Large intestine (tissue), 3 donors: ENCODE results near the gene GBF1. TPM values are rescaled to one million over a fixed set of nuclear protein-coding genes. Genes with fewer than 3 reads are reported as not detected.
A peak's percentile ranks its signal among the peaks of the same experiment; 100 is the strongest.

ENCODE experiments used
- DNase-seq, 2 donors: peaks; one replicate each; pipeline versions ENCODE4 v3.0.0 to v3.0.0-alpha.2; 2013
- H3K27ac ChIP-seq: one replicate; pipeline ENCODE4 v1.5.1; 2013; ENCODE audit warnings: low read length
- H3K27me3 ChIP-seq: 2 replicates; pipeline ENCODE4 v1.6.1; 2013; ENCODE audit warnings: low read length; ENCODE audit not compliant: control insufficient read depth, insufficient read depth
- H3K36me3 ChIP-seq: 2 replicates; pipeline ENCODE4 v1.6.1; 2013; ENCODE audit warnings: low read length; ENCODE audit not compliant: control insufficient read depth, insufficient read depth
- H3K4me1 ChIP-seq: one replicate; pipeline ENCODE4 v1.6.1; 2013; ENCODE audit warnings: low read length; ENCODE audit not compliant: control insufficient read depth, insufficient read depth
- H3K4me3 ChIP-seq: one replicate; pipeline ENCODE4 v1.5.1; 2013; ENCODE audit warnings: low read length
- H3K9me3 ChIP-seq: one replicate; pipeline ENCODE4 v1.6.1; 2013; ENCODE audit warnings: mild to moderate bottlenecking, low read depth, low read length, moderate library complexity; ENCODE audit not compliant: control insufficient read depth
- WGBS: methylation state at CpG from one replicate; pipeline ENCODE4 v1.1.5; 2013; ENCODE audit warnings: low lambda C conversion rate; ENCODE audit not compliant: insufficient coverage; 5-methylcytosine and 5-hydroxymethylcytosine counted together
- polyA plus RNA-seq: library from polyadenylated mRNA; unstranded; fragments of 120-200 nt; gene quantifications from one replicate; pipeline ENCODE4 v1.2.1, GENCODE V29; 2013

Gene GBF1
- polyA plus RNA-seq, 1 donor = 44.0 TPM

DNA sequence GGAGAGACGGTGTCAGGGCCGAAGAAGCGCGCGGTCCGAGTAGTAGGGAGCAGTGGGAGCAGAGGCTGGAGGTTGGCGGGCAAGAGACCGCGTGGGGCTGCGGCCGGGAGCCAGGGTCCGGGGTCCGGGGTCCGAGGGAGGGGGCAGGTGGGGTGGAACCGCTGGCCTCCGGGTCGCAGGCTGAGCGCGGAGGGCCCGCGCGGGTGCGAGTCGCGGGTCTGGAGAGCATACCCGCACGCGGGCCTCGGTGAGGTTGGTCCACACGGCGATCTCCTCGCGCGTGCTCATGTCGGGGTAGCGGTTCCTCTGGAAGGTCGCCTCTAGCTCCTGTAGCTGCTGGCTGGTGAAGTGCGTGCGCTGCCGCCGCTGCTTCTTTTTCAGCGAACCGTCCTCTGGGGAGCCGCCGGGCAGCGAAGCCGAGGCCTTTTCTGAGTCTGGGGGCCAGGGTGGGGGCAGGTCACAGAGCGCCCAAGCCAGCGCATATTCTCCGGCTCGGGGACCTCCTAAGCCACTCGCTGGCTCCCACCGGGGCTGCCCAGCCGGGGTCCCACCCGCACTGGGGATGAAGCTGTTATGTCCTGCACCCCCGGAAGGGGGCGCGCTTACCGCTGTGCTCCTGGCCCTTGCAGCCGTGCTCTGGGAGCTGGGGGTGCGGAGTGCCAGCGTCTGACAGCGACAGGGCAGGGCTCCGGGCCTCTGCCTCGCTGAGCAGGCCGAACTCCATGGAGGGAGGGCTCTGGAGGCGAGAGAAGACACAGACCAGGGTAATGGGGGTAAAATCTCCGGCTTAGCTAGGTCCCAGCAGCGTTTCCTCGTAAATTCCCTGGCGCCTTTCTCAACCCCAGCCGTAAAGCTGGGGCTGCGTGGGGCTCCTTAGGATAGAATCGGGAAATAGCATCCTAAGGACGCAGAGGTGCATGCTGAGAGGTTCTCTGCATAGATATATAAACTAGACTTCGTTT is 13.7 kb upstream of the GBF1 start:
- H3K9me3 ChIP-seq = peaks cover 14% of the 10 kb centered on the region
- peaks cover 13% of the 10 kb centered on the region for H3K4me1 ChIP-seq
- H3K27me3 ChIP-seq = peaks cover 92% of the 10 kb centered on the region
- peak in 1 of 2 donors; percentile 30 for DNase-seq
- WGBS = no CpG with 5 or more reads among the region's 76 CpGs
- H3K36me3 ChIP-seq = no peaks in the 10 kb centered on the region
- H3K4me3 ChIP-seq = peak overlapping the region; percentile 31
- H3K27ac ChIP-seq = no peak overlapping the region

DNA sequence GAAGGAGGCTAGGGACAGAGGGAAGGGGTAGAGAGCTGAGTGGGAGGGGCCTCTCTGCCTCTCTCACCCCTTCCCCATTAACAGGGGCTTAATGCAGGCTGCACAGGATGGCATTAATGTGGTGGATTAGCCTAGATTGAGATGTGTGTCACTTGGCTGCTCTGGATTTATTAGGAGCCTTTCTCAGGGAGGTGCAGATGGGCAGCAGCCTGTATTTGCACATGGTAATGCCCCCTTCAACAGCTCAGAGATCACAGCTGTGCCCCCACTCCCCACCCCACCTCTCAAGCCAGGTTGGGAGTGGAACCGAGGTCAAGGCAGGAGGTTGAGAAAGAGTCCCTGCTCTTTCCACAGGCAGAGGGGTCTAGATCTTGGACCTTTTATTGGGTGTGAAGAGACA is 11.3 kb upstream of the GBF1 start:
- Histone ChIP-seq H3K36me3 (no peaks in the 10 kb centered on the region), H3K4me3 (no peak overlapping the region), H3K27me3 (peaks cover 92% of the 10 kb centered on the region), H3K4me1 (peaks cover 10% of the 10 kb centered on the region), H3K9me3 (peaks cover 14% of the 10 kb centered on the region), H3K27ac (no peak overlapping the region)
- WGBS = no CpG with 5 or more reads among the region's 1 CpG
- DNase-seq = no peak

DNA sequence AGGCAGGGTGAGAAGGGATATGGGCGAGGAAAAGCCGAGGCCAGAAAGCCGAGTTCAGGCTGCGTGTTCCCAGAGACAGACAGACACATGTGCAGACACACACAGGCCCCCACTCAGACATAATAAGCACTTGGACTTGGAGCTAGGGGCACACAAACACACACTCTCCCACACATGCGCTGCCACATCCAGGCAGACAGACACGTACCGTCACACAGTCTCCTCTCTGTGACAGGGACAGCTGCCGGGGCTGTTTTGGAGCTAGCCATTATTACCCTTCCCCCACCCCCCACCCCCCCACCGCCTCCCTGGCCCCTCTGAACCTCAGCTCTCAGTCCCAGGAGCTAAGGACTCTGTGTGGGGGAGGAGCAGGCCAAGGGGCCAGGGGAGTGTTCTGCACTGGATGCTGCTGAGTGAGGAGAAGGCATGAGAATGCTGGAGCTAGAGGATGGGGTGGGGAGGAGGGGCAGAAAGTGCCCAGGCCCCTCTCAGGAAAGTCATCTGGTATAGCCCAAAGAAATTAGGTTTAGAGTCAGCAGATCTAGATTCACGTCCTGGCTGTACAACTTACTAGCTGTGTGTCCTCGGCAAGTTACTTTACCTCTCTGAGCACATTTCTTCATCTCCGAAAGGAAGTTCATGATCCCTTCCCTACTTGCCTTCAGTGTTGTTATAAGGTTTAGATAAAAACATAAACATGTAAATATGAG is 10.3 kb upstream of the GBF1 start:
- H3K36me3 ChIP-seq = no peaks in the 10 kb centered on the region
- peaks cover 93% of the 10 kb centered on the region for H3K27me3 ChIP-seq
- H3K27ac ChIP-seq = no peak overlapping the region
- no peak overlapping the region for H3K4me3 ChIP-seq
- peaks cover 14% of the 10 kb centered on the region for H3K9me3 ChIP-seq
- DNase-seq = no peak
- peaks cover 7% of the 10 kb centered on the region for H3K4me1 ChIP-seq
- WGBS = 75% methylated on average over 2 of the region's 12 CpGs

DNA sequence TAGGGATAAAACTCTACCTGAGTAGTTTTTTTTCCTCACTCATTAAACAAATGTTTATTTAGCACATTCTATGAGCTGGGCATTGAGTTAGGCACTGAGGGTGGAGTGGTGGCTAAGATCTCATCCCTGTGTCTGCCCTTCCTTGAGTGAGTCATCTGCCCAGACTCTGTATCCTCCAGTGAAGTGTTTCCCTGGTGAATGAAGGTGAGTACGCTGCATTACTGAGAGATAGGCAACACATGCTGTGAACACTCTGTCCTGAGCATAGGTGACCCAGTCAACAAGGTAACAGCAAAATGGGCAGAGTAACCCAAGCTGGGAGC is 9.8 kb upstream of the GBF1 start:
- peaks cover 93% of the 10 kb centered on the region for H3K27me3 ChIP-seq
- no peak for DNase-seq

DNA sequence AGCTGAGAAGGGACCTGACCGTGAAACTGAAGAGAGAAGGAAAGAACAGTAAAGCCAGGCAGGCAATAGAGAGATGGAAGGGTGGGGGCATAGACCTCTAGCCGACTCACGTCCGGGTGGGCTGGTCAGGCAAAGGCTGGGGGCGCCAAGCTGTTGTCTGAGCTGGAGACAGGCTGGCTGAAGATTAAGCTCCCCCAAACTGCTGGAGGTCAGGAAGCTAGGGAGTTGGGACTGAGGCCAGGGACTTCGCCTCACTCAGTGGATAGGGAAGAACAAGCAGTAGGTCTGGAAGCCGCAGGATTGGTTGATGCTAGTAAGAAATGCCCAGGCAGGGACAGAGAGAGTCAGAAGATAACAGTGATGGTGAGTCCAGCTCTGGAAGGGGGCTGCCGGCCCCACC is 9.3 kb upstream of the GBF1 start:
- Histone ChIP-seq H3K4me3 (no peak overlapping the region), H3K27me3 (peaks cover 94% of the 10 kb centered on the region)
- WGBS = 46% methylated on average over 2 of the region's 8 CpGs

More for the DNA sequence above, 9.8 kb upstream of the GBF1 start:
- H3K4me3 ChIP-seq = no peak overlapping the region
- H3K4me1 ChIP-seq = peaks cover 3% of the 10 kb centered on the region
- H3K27ac ChIP-seq = no peak overlapping the region
- peaks cover 9% of the 10 kb centered on the region for H3K9me3 ChIP-seq
- H3K36me3 ChIP-seq = no peaks in the 10 kb centered on the region
- WGBS = no CpG with 5 or more reads among the region's 1 CpG

DNA sequence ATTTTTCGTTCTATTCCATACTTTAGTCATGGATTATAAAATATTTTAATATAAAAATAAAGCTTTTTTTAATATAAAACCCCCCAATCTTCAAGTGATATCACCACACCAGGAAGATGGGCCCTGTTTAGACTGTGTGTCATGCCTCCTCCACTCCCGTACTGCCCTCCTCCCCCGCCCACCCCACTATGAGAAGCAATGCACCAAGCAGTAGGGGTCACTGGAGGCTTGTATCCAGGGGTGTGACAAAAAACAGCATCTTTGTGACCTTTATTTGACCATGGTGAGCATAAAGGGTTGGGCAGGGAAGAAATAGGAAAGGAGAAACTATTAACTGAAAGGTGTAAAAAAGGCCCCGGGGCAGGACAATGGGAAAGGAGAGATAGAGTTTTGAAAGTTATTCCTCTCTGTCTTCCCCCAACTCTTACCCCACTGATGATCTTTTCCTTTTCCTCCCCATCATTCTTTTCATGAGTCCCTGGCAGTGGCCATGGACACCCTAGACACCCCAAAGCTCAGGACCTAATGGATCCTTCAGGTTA is 7.5 kb upstream of the GBF1 start:
- peaks cover 4% of the 10 kb centered on the region for H3K9me3 ChIP-seq
- WGBS = 88% methylated on average over 1 of the region's 4 CpGs
- H3K36me3 ChIP-seq = no peaks in the 10 kb centered on the region
- peaks cover 15% of the 10 kb centered on the region for H3K4me1 ChIP-seq
- no peak overlapping the region for H3K4me3 ChIP-seq
- DNase-seq = no peak
- H3K27ac ChIP-seq = no peak overlapping the region
- H3K27me3 ChIP-seq = peaks cover 90% of the 10 kb centered on the region

More for the DNA sequence above, 9.3 kb upstream of the GBF1 start:
- Histone ChIP-seq H3K4me1 (peaks cover 6% of the 10 kb centered on the region), H3K9me3 (peaks cover 6% of the 10 kb centered on the region), H3K27ac (no peak overlapping the region), H3K36me3 (no peaks in the 10 kb centered on the region)
- DNase-seq = no peak

DNA sequence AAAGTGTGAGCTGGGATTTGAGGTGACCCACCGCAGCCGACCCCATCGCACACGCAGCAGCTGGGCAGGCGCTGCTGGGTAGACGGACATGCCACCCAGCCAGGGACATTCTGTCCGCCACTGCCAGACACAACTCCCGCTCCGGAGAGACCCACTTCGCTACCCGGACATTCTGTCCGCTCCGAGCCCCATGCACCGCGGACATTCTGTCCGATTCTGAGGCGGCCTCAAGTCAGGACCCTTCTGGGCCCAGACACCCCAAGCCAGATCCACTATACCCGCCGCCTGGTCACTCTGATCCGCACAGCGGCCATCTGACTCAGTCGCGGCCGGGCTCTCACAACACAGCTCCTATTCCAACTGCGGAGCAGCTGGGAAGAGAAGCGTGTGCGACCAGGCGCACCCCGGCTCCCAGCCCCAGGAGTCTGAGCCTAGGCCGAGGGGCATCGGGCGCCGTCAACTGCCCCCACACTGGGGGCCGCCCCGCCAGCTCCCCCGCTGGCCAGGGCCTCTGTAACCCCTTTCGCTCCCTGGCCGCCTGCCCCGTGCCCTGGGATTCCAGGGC is 4.8 kb upstream of the GBF1 start:
- WGBS = no CpG with 5 or more reads among the region's 39 CpGs
- no peak for DNase-seq
- no peaks in the 10 kb centered on the region for H3K36me3 ChIP-seq
- peaks cover 15% of the 10 kb centered on the region for H3K4me1 ChIP-seq
- H3K9me3 ChIP-seq = peaks cover 4% of the 10 kb centered on the region
- no peak overlapping the region for H3K27ac ChIP-seq
- peak overlapping the region; percentile 55 for H3K4me3 ChIP-seq
- peaks cover 69% of the 10 kb centered on the region for H3K27me3 ChIP-seq

DNA sequence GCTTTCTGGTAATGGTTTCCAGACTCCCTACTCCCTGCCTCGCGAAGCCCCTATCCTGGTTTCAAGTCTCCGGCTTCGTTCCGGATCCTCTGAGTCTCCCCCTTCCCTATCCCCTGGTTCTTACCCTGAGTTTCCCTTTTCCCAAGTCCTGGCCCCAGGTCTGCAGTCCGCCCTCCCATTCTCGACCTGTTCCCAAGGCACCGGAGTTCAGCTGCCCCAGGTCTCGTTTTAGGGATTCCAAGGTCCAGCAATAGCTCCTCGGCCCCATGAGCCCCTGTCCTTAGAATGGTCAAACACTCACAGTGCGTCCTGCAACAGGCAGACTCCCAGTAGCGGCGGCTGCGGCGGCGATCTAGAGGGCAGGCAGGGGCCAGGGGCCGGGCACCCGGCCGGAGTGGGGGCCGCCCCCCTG is 4.3 kb upstream of the GBF1 start:
- peaks cover 4% of the 10 kb centered on the region for H3K9me3 ChIP-seq
- H3K27ac ChIP-seq = no peak overlapping the region
- WGBS = 0% methylated on average over 5 of the region's 20 CpGs
- H3K4me3 ChIP-seq = peak overlapping the region; percentile 55
- peaks cover 64% of the 10 kb centered on the region for H3K27me3 ChIP-seq
- no peaks in the 10 kb centered on the region for H3K36me3 ChIP-seq
- peak in 1 of 2 donors; percentile 21 for DNase-seq
- H3K4me1 ChIP-seq = peaks cover 15% of the 10 kb centered on the region

DNA sequence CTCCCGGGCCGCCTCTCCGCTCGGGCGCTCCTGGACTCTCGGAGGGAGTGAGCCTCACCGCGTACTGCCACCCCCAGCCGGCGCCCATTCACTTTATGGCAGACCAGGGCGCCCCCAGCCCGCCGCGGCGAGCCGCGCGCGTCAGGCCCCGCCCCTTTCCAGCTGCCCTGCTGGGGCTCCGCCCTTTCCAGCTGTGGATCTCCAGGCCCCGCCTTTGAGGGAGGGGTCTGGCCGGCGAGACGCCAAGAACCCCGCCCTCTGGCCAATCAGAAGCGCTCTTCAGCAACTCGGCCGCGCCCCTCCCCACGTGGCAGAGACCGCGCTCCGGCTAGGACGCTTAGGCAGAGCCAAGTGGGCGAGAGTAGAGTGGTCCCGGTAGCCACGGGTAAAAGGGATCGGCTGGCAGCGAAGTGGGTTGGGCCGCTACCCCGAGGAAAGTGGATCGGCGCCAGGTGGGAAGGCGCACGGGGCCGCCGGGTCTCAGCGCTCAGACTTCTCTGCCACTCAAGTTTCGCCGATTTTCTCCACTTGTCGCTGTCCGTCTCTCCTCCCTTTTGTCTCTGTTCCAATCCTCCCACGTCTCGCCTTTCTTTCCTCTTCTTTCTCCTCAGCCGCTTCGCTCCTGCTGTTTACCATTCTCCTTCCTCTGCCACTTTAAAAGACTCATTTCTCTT is 3.8 kb upstream of the GBF1 start, which contains the start of gene PITX3:
Gene PITX3 (minus strand): TSS at position 69 of the 674 bp plus-strand sequence. CDS start 9,432 bp downstream, outside the sequence.
- Histone ChIP-seq H3K27ac (no peak within 1 kb of the TSS), H3K4me3 (peak within 1 kb of the TSS; percentile 55), H3K9me3 (peaks cover 4% of the 10 kb centered on the region), H3K36me3 (no peaks in the 10 kb centered on the region), H3K4me1 (peaks cover 18% of the 10 kb centered on the region), H3K27me3 (peaks cover 59% of the 10 kb centered on the region)
- 0% methylated on average over 13 of the region's 57 CpGs for WGBS
- peak; percentile 90 to 92 for DNase-seq

DNA sequence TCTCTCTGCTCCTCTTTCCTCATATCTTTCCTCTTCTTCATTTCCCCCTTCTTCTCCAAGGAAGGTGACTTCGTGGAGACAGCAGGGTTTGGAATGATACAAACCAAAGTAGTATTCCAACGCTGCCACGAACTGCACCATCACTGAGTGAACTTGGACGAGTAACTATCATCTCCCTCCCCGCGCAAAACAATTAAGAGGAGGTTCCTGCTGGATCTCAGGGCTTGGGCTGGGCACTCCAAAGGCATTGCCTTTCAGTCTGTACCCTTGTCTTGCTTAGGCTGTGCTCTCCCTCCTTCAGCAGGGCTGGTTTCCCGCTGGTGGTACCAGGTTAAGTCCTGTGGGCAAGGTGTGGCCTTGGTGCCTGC is 3.2 kb upstream of the GBF1 start:
- peaks cover 4% of the 10 kb centered on the region for H3K9me3 ChIP-seq
- no peak overlapping the region for H3K27ac ChIP-seq
- DNase-seq = no peak
- no peaks in the 10 kb centered on the region for H3K36me3 ChIP-seq
- WGBS = no CpG with 5 or more reads among the region's 7 CpGs
- peak overlapping the region; percentile 55 for H3K4me3 ChIP-seq
- peaks cover 53% of the 10 kb centered on the region for H3K27me3 ChIP-seq
- H3K4me1 ChIP-seq = peaks cover 22% of the 10 kb centered on the region
